Left renal cortex interstitium (tissue), 4 donors: ENCODE results near the gene CHMP6. TPM values are rescaled to one million over a fixed set of nuclear protein-coding genes. Genes with fewer than 3 reads are reported as not detected.

Source experiments
- DNase-seq, 4 donors: peaks; one replicate each; pipeline ENCODE4 v3.0.0-alpha.2; 2013; ENCODE audit warnings: low read depth in 4 of 4, low spot score in 2 of 4, missing footprints in 1 of 4
- polyA plus RNA-seq, 4 donors: library from polyadenylated mRNA; unstranded; fragments of 120-200 nt; gene quantifications; one replicate each; pipeline ENCODE4 v1.2.1, GENCODE V29; 2013; ENCODE audit not compliant: insufficient read length in 4 of 4

The CHMP6 gene
- polyA plus RNA-seq, 4 donors, result 27.7 to 31.9 (median 29.2) TPM

DNA sequence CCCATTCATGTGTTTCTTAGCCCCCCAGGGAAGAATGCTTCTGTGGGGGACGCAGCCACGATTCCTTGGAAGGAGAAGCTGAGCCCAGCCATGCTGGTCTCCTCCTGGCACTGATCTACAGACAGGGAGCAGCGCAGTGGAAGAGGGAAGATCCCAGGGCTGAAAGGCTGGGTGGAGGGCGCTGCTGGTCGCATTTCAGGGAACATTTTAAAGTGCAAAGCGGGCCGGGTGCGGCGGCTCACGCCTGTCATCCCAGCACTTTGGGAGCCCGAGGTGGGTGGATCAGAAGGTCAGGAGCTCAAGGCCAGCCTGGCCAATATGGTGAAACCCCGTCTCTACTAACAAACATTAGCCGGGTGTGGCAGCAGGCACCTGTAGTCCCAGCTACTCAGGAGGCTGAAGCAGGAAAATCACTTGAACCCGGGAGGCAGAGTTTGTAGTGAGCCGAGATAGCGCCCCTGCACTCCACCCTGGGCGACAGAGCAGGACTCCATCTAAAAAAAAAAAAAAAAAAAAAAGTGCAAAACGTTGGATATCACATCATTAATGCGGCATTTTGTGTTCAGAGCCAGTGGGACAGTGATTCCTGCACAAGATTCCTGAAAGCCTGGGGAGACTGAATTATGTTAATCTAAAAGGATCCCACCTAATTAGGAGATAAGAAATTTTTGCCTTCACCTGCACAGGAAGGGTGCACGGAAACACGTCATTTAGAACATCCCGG, 558 bp upstream of the CHMP6 start:
- no peak for DNase-seq

DNA sequence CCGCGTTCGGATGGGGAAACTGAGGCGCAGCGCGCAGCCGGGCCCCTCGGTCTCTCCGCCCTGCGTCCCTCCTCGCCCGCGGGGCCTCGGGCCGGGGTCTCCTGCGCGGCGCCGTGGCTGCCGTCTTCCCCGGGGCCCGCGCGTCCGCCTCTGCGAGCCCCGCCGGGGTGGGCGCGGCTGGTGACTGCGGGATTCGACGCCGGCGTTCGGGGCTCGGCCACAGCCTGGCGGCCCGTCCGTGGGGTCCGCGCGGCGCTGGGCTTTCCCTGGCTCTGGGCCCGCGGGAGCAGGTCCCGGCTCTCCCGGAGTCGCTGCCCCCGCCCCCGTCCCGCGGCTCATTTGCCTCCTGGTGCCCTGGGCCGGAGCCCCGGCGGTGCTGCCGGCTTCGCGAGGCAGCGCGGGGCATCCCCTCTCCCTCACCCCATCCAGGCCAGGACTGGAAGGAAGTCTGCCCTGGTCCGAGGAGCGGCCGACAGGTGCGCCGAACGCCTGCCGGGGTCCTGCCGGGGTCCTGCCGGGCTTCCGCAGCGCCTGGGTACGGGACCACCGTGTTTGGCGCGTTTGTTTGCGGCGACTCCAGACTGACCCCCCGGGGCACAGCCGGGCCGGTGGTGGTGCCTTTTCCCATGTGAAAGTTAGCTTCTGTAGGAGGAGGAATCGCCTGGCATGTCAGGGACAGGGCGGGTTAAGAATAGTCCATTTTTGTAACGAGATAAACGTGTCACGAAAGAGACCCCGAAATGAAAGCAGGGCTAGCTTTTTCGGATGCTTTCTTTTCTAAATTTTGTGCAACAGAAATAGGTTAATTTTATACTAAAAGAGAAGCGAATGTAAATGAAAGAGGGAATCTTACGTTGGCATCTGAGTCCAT, 671 bp downstream of the CHMP6 start:
- no peak for DNase-seq

DNA sequence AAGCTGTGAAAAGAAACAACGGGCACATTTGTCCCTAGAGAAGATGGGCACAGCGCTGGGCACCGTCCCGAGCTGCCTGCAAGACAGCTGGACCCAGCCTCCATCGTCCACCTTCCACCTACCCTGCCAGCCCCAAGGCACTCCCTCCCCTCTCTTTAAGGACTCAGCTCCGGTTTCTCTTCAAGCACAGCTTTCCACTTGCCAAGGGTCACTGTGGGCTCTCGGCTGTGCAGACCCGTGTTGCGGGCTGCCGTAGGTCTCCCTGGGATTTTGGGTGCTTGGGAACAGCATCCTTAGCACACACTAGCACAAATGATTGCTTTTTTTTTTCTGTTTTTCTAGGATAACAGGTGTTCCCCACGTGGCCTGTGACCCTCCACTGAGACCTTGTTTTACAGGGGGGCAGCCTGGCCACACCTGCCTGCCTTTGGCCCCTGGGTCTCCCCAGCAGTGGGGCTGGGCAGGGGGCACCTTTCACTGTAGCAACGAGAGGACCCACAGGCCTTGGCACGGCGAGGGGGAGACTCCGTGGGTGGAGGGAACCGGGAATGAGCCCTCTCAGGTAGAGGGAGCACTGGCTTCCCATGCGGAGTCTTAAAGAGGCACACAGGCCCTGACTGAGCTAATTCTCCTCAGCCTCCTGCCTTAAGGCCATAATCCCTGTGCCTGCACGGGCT, 1.4 kb downstream of the CHMP6 start:
- no peak for DNase-seq

DNA sequence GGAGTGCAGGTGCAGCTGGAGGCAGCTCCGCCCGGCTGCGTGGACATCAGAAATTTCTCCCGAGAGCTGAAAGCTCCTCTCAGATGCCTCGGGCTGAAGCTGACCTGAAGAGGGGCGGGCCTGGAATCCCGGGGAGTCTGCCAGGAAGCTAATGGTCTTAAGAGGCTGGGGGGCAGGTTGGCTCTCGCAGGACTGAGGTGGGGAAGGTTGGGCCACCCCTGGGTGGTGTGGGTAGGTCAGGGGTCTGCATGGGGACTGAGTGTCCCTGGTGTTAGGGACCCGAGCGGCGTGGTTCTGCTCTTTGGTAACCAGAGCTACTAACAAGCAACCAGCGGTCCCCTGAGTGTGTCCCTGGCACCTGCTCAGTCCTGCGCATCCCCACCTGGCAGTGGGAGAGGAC, 3.5 kb downstream of the CHMP6 start:
- no peak for DNase-seq

DNA sequence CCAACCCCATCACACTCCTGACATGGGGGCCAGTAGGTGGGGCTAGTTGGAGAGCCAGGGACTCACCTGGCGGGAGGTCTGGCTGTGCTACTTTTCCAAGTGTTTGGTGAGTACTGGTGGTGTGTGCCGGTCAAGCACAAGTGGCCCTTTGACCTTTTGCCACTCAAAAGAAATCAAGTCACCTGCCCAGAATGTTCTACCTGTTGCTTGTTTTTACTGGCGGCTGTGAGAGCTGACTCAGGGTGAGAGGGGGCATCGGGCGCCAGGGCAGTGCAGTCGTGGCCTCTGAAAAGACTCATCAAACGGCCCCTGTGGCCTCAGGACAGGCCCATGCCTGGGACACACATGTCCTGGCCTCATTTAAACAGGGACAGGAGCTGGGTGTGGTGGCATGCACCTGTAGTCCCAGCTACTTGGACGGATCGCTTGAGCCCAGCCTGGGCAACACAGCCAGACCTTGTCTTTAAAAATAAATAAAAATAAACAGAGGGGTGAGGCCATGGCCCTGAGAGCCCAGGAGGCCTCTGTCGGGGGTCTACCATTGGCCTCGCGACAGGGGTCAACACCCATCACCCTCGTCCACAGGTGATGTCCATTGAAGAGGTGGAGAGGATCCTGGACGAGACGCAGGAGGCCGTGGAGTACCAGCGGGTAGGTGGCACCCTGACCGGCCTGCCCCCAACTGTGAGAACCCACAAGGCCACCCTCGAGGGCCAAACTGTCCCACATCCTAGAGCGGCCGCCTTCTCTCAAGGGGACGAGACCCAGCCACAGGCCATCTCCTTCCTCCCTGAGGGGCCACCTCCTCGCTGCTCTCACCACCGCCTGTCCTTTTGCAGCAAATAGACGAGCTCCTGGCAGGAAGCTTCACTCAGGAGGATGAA, 5.0 kb downstream of the CHMP6 start:
- DNase-seq, result no peak

DNA sequence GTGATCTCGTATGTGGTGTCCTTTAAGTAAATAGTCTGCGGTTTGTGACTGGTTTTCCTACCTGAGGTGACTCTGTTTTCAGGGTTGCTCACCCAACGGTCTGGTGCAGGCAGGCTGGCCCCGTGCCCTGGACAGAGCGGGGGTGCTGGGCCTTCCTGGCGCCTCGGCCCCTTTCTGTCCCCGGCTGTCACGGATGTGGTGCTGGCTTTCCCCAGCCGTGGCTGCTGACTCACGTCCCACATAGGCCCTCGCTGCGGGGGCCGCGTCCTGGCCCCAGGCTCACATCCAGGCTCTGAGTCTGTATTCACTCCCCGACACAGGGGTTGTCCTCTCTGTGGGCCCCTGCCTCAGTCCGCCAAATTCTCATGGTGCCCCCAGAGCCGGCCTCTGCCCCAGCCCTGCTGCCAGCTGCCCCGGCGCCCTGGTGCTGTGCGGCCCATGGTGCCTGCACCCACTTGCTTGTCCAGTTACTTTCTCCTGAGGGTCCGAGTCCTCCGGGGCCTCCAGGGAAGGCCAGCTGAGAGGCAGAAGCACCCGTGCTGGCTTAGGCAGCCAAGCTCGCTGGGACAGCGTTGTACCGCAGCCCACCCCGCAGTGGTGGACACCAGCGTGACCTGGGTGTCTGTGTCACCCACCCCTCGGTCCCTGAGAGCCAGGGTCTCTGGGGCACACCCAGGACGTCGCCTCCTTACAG, 5.9 kb downstream of the CHMP6 start:
- no peak for DNase-seq

DNA sequence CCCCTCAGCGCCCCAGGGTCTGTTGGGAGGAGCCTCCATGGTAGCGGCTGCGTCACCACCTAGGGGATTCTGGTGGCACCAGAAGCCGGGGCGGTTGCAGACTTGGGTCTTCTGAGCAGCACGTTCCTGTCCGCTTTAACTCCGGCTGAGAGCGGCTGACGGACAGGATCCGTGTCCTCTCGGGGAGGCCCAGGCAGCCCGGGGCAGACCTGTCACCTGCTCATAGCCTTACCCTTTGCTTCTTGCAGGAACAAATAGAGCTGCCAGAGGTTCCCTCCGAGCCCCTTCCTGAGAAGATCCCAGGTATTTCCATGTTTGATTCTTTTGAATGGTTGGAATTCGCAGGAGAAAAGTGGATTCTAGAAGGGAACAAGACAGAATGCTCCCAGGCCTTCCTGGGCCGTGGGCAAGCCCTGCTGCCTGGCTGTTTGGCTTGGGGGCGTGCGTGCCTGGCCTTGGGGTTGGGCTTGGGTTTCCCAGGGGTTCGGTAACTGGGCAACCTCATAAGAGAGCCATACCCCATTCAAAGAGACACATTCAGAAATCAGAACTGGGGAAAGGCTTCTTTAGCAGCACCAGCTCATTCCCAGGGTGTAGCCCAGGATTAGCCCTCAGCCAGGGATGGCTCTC, 6.6 kb downstream of the CHMP6 start:
- no peak for DNase-seq

DNA sequence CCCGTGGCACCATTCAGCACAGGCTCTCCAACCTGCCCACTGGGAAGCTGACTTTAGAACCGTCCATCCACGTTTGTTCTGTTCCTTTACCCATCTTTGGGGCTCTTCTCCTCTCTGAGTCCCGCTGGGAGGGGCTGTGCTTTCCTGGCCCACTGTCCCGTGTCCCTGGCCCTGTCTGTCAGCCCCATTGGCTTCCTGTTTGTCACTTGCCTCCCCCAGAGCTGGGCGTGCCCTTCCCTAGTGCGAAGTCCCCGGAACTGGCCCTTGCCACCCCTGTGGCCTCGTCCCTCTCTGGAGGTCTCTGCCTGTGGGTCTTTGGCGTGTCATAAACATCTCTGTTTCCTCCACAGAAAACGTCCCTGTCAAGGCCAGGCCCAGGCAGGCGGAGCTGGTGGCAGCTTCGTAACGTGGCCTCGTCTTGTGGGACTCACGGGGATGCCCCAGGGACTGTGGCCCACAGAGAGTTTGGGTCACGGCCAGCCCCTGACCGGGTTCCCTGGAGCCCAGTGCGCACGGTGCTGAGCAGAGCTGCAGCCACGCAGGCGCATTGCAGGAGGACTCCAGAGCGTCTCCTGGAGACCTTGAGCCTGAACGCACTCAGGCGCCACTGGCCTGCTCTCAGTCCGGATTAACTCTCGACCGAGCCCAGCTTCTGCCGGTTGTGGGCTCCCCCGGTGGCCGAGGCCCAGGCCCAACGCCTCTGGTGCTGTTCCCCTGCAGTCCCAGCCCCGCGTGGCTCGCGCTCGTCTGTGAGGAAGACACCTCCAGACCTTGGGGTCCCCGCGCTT, 7.3 kb downstream of the CHMP6 start:
- no peak for DNase-seq

DNA sequence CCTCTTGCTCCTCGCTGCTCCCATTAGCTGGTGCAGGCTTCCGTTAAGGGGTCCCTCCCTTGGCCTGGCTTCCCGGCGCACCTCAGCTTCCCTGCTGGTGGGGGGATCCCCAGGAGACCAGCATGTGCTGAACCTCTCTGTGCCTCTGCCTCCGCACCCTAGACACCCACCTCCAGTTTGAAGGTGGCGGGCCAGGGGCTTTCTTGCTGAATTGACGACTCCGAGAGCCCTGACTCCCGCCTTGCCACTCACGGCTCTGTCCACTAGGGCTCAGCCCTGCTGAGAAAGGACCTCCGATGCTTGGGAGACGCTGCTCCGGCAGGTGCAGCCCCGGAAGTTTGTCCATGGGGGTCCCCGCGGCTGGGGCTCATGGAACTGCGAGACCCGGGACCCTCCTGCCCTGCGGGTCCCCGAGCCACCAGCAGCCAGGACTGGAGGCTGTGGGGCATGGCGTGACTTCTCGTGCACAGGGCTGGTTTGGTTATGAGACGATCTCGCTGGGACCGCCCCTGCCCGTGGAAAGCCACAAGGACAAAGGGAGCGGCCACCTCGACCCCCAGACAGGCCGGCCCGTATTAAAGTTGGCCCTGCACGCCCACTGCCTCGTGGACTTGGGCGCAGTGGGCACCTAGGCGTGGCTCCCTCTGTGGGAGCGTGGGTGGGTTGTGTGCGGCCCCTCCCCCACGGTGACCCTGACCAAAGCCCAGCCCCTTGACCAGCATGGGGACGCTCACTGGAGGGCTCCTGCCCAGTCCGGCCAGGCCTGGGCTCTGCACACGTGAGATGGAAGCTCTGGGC, 8.1 kb downstream of the CHMP6 start:
- DNase-seq, result no peak

DNA sequence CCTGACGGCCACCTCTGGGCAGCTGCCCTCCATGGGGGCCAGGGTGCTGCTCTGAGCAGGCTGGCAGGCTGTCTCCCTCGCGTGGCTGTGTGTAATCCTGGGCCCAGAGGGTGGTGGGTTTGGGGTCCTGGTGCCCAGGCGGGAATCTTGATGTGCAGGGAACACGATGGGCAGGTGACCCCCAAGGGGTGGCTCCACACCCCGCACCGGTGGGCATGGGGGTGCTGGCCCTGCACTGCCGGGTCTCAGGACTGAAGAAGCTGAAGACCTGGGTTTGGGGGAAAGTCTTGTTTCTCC, 8.6 kb downstream of the CHMP6 start:
- DNase-seq, result no peak

DNA sequence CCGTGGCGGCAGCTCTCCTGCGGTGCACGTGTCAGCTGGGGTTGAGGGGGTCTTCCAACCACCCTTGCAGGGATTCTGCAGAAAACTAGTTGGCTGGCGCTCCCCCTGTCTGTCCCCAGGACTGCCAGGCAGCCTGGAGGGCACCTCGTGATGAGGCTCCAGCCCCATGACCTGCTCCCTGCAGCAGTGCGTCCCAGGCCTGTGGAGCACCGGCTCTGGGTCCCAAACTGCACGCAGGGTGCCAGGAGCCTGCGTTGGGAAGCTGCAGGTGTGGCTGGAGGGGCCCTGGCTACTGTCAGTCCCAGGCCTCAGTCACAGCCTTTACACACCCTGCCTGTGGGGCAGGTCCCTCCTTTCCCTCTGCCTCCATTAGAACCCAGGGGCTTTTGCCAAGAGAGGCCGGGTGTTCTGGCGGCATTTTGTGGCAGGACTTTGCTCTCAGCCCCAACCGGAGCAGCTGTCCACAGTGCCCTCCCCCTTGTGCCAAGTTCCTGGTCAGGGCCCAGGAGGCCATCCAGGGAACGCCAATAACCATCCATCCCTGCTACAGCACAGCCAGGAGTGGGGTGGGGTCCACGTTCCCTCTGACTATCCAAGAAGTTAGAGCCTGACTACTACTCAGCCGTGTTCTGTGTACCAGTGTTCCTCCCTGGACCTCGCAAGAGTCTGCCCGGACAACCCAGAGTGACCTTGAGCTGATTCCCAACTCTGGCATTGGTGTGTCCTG, 9.2 kb downstream of the CHMP6 start:
- DNase-seq, result no peak

DNA sequence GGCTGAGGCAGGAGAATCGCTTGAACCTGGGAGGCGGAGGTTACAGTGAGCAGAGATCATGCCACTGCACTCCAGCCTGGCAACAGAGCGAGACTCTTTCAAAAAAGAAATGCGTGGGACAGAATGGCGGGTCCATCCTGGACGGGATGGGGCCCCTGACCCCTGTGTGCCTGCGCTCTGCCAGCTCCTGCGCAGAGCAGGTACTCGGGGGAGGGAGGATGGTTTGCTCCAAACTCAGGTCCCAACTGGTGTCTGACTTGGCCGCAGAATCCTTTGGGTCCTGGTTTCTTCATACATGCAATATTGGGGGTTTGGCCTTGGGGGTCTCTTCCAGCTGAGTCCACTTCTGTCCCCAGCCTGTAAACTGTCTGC, 10.4 kb downstream of the CHMP6 start:
- no peak for DNase-seq

DNA sequence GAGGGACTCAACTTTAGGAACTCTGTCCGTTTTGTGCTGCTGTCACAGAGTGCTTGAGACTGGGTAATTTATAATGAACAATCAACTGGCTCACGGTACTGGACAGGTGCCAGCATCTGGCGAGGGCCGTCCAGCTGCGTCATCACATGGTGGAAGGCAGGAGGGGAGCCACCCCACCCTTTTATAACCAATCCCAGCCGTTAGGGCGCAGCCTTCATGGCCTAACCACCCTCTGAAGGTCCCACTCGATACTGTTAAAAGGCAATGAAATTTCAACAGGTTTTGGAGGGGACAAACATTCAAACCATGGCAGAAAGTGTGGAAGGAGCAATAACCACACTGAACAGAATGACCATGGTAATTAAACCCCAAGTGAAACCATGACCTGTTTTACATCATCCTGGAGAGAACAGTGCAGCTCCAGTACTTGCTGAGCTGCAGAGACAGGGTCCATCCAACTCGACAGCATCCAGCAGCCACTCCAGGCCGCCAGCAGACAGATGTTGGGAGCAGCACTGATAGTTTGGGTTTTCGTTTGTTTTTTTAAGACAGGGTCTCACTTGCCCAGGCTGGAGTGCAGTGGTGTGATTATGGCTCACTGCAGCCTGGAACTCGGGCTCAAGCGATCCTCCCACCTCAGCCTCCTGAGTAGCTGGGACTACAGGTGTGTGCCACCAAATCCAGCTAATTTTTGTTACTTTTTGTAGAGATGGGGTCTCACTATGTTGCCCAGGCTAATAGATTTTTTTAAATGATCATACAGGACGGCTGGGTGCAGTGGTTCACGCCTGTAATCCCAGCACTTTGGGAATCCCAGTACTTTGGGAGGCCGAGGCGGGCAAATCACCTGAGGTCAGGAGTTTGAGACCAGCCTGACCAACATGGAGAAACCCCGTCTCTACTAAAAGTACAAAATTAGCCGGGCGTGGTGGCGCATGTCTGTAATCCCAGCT, 11.0 kb downstream of the CHMP6 start:
- no peak for DNase-seq

DNA sequence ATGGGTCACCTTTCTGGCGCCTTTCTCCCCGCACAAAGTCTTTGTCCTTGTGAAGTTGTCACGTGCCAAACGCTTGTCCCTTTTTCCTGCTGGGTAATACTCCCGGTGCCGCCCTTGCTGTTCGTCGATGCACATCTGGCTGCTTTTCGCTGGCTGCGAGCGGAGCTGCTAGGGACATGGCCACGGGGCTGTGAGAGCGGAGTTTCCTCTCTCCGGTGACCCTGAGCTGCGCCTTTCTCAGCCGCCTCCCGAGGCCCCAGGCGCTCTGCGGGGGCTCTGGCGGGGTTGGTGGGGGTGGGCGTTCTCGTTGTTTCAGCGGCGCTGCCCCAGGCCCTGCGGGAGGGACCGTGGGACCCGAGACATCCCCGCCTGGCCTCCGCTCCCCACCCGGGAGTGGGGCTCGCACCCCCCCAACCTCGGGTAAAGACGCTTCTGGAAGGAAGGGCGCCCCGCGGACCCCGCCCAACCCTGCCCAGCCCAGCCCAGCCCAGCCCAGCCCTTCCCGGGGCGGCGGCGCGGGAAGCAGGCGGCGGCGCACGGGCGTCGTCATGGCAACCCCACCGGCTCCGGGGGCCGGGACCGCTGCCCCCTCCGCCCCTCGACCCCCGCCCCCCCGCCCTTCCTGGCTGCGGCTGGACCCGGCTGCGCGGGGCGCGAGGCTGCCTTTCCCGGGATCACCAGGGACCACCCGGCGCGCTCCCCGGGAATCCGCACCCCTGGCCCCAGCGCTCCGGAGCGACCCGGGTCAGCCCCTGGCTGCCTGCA, 12.3 kb downstream of the CHMP6 start:
- no peak for DNase-seq

DNA sequence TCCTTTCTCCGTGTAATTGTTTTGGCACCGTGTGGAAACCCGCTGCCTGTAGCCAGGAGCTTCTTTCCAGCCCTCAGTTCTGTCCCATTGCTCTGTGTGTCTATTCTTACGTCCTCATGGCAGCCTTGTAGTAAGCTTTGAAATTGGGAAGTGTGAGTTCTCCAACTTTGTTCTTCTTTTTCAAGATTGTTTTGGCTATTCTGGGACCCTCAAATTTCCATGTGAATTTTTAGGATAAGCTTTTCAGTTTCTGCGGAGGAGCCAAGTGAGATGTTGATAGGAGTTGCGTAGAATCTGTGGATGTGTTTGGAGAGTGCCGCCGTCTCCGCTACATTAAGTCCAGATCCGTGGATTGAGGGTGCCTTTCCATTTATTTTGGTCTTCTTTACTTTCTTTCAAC, 15.2 kb downstream of the CHMP6 start:
- no peak for DNase-seq

DNA sequence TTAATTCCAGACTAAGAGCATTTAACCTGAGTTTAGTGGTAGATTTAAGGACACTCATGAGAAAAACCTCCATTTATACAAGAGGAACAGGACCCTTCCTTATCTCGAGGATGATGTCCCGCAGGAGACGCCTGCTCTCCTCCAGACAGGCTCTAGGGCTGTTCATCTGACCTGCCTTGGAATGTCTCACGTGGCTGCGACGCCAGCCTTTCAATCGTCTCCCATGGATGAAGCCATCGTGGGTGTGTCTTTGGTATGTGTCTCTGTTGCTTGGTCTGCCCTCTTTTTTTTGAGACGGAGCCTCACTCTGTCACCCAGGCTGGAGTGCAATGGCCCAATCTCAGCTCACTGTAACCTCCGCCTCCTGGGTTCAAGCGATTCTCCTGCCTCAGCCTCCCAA, 16.5 kb downstream of the CHMP6 start:
- no peak for DNase-seq
